HepG2 (cell line): Measurements from ENCODE around the gene ALG9. TPM values are rescaled to one million over a fixed set of nuclear protein-coding genes. Genes with fewer than 3 reads are reported as not detected.

ENCODE experiments used
- EP300 ChIP-seq, 3 experiments: sonication (generic) in 1 of 3; formaldehyde crosslinking in 1 of 3; IDR thresholded peaks; 2 replicates each; pipeline versions ENCODE4 v1.5.1 to v1.6.1; 2011 to 2020; ENCODE audit warnings: low read depth in 2 of 3, low read length in 2 of 3, borderline replicate concordance in 1 of 3, improper control_type of control experiment in 1 of 3, mild to moderate bottlenecking in 1 of 3, missing genetic modification reagents in 1 of 3, moderate library complexity in 1 of 3
- FOXK1 ChIP-seq: sonication (generic); formaldehyde crosslinking; IDR thresholded peaks from 2 replicates; pipeline ENCODE4 v1.4.0; 2020; ENCODE audit warnings: low read depth, missing genetic modification reagents, borderline replicate concordance
- HNRNPLL ChIP-seq: fragments of 200-400 bp; formaldehyde crosslinking; IDR thresholded peaks from 2 replicates; pipeline ENCODE4 v1.6.1; 2017; ENCODE audit warnings: mild to moderate bottlenecking, low read depth, low read length; ENCODE audit not compliant: poor library complexity, severe bottlenecking
- JUNB ChIP-seq: sonication (generic); formaldehyde crosslinking; IDR thresholded peaks from 2 replicates; pipeline ENCODE4 v1.8.0; 2022; ENCODE audit warnings: missing genetic modification reagents, mild to moderate bottlenecking, borderline replicate concordance
- PCBP1 ChIP-seq: fragments of 200-400 bp; formaldehyde crosslinking; IDR thresholded peaks from 2 replicates; pipeline ENCODE4 v1.6.1; 2017; ENCODE audit warnings: mild to moderate bottlenecking, low read depth, low read length, borderline replicate concordance
- RFX5 ChIP-seq: IDR thresholded peaks from 2 replicates; pipeline ENCODE4 v1.6.1; 2011; ENCODE audit warnings: low read depth, low read length, improper control_type of control experiment
- SIX1 ChIP-seq: sonication (generic); formaldehyde crosslinking; IDR thresholded peaks from 2 replicates; pipeline ENCODE4 v1.4.0; 2020; ENCODE audit warnings: missing genetic modification reagents, borderline replicate concordance
- SMARCC2 ChIP-seq: fragments of 450-650 bp; IDR thresholded peaks from 2 replicates; pipeline ENCODE4 v1.6.1; 2017; ENCODE audit warnings: antibody characterized with exemption, mild to moderate bottlenecking
- SOX5 ChIP-seq: IDR thresholded peaks from 2 replicates; pipeline ENCODE4 v1.6.1; 2016; ENCODE audit warnings: borderline replicate concordance
- ZNF256 ChIP-seq: sonication (generic); formaldehyde crosslinking; conservative IDR thresholded peaks from 2 replicates; pipeline ENCODE4 v1.4.0; 2020; ENCODE audit warnings: missing genetic modification reagents
- ZNF280D ChIP-seq: sonication (generic); formaldehyde crosslinking; IDR thresholded peaks from 2 replicates; pipeline ENCODE4 v1.5.1; 2020; ENCODE audit warnings: mild to moderate bottlenecking, missing genetic modification reagents
- ZNF609 ChIP-seq: sonication (generic); formaldehyde crosslinking; IDR thresholded peaks from 2 replicates; pipeline ENCODE4 v1.4.0; 2020; ENCODE audit warnings: mild to moderate bottlenecking, missing genetic modification reagents, borderline replicate concordance
- ZNF772 ChIP-seq: sonication (generic); formaldehyde crosslinking; IDR thresholded peaks from 2 replicates; pipeline ENCODE4 v1.5.0; 2020; ENCODE audit warnings: mild to moderate bottlenecking, missing genetic modification reagents
- polyA plus RNA-seq, 8 experiments: library from polyadenylated mRNA; depleted of rRNA in 3 of 8; stranded (reverse) in 7 of 8; unstranded in 1 of 8; fragments of >200 nt; fragmentation: Illumina TruSeq in 4 of 8; extraction: Trizol in 4 of 8; gene quantifications; 2 replicates each; pipeline versions ENCODE4 v1.2.1 to v1.2.3, GENCODE V29; 2011 to 2016; ENCODE audit warnings: low read depth in 4 of 8, missing spikeins in 1 of 8, mixed read lengths in 1 of 8; ENCODE audit not compliant: insufficient read depth in 1 of 8
- total RNA-seq, 5 experiments: library from RNA; depleted of rRNA; stranded (reverse); fragments of >200 nt; fragmentation: Illumina TruSeq; extraction: Trizol; gene quantifications; 2 replicates each; pipeline ENCODE4 v1.2.3, GENCODE V29; 2016; ENCODE audit warnings: low read depth in 1 of 5
- TF ChIP-seq, protein P1 (sequence below): sonication (generic); formaldehyde crosslinking; IDR thresholded peaks from 2 replicates; pipeline ENCODE4 v1.9.0; 2021; ENCODE audit warnings: missing genetic modification reagents, borderline replicate concordance
- TF ChIP-seq, protein P2 (sequence below): sonication (generic); formaldehyde crosslinking; IDR thresholded peaks from 2 replicates; pipeline ENCODE4 v1.9.0; 2021; ENCODE audit warnings: missing genetic modification reagents, borderline replicate concordance

The ALG9 gene
- total and polyA plus RNA-seq, 2 of the 13 experiments (the other 11 are each of a cell fraction or from before 2014, with no cell fraction given) = 39.4 to 40.6 TPM

- TF ChIP-seq ZNF609 (CRISPR knock-in tag) (peak; percentile 61; the same call in 1 of the 2 replicates), SMARCC2 (no peak), JUNB (CRISPR knock-in tag) (no peak), ZNF772 (CRISPR knock-in tag) (peak; percentile 73), FOXK1 (CRISPR knock-in tag) (peak; percentile 84; the same call in 1 of the 2 replicates), EP300 (IDR thresholded peaks at IDR 0.05; ENCODE audit: low read depth in 2 of 2, low read length in 2 of 2) (peak; percentile 68 to 75; a peak in 2 of 4 replicates), EP300 (CRISPR knock-in tag; IDR thresholded peaks at IDR 0.05; ENCODE audit: borderline replicate concordance) (peak; percentile 78), RFX5 (peak; percentile 75), PCBP1 (0 out of 2 replicates have a peak, but pooled peaks have one; percentile 80), HNRNPLL (peak; percentile 78), ZNF256 (no peak; the same call in 1 of the 2 replicates), ZNF280D (CRISPR knock-in tag) (peak; percentile 87), SIX1 (peak; percentile 44; the same call in 1 of the 2 replicates), SOX5 (CRISPR knock-in tag) (peak; percentile 23; the same call in 1 of the 2 replicates)
- TF ChIP-seq, protein P1, sequence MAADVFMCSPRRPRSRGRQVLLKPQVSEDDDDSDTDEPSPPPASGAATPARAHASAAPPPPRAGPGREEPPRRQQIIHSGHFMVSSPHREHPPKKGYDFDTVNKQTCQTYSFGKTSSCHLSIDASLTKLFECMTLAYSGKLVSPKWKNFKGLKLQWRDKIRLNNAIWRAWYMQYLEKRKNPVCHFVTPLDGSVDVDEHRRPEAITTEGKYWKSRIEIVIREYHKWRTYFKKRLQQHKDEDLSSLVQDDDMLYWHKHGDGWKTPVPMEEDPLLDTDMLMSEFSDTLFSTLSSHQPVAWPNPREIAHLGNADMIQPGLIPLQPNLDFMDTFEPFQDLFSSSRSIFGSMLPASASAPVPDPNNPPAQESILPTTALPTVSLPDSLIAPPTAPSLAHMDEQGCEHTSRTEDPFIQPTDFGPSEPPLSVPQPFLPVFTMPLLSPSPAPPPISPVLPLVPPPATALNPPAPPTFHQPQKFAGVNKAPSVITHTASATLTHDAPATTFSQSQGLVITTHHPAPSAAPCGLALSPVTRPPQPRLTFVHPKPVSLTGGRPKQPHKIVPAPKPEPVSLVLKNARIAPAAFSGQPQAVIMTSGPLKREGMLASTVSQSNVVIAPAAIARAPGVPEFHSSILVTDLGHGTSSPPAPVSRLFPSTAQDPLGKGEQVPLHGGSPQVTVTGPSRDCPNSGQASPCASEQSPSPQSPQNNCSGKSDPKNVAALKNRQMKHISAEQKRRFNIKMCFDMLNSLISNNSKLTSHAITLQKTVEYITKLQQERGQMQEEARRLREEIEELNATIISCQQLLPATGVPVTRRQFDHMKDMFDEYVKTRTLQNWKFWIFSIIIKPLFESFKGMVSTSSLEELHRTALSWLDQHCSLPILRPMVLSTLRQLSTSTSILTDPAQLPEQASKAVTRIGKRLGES (CRISPR knock-in tag) = no peak
- TF ChIP-seq, protein P2, sequence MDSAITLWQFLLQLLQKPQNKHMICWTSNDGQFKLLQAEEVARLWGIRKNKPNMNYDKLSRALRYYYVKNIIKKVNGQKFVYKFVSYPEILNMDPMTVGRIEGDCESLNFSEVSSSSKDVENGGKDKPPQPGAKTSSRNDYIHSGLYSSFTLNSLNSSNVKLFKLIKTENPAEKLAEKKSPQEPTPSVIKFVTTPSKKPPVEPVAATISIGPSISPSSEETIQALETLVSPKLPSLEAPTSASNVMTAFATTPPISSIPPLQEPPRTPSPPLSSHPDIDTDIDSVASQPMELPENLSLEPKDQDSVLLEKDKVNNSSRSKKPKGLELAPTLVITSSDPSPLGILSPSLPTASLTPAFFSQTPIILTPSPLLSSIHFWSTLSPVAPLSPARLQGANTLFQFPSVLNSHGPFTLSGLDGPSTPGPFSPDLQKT (CRISPR knock-in tag) = no peak
Observed at GRCh38 chr11:111878849-111879636, 7.7 kb upstream of the ALG9 start, which contains the start of the genes CFAP68 and FDXACB1 (continued).
